Motor neuron (in vitro differentiated cells): ENCODE results near the gene C19orf25. TPM values are rescaled to one million over a fixed set of nuclear protein-coding genes. Genes with fewer than 3 reads are reported as not detected.

Experiments
- ATAC-seq, 8 experiments: fragments of 200-7000 bp; cut with Tn5 transposase; replicated peaks in 6 of 8; 2 replicates each; pipeline ENCODE4 v1.8.0; 2021; ENCODE audit warnings: mild to moderate bottlenecking in 8 of 8, moderate library complexity in 8 of 8
- H3K27ac ChIP-seq, 2 donors: fragments of 250-450 bp; sonication (Bioruptor Pico); 2 replicates each; pipeline ENCODE4 v1.9.0; 2021; ENCODE audit warnings: antibody characterized with exemption in 2 of 2, mild to moderate bottlenecking in 2 of 2, moderate library complexity in 1 of 2
- H3K4me1 ChIP-seq, 2 donors: fragments of 250-450 bp; sonication (Bioruptor Pico); replicated peaks in 1 of 2; 2 replicates each; pipeline ENCODE4 v1.6.1; 2021; ENCODE audit warnings: antibody characterized with exemption in 2 of 2, mild to moderate bottlenecking in 2 of 2, moderate library complexity in 1 of 2
- H3K4me3 ChIP-seq, 5 donors: fragments of 250-450 bp; sonication (Bioruptor Pico); 2 replicates each; pipeline ENCODE4 v1.9.0; 2021; ENCODE audit warnings: antibody characterized with exemption in 5 of 5, mild to moderate bottlenecking in 5 of 5, moderate library complexity in 4 of 5
- WGBS, 10 experiments: fragments of 450-650 bp; shearing (Covaris generic); methylation state at CpG; one replicate each; pipeline ENCODE4 v1.0.0; 2022; 5-methylcytosine and 5-hydroxymethylcytosine counted together
- in situ Hi-C, 9 experiments: fragments of 400-800 bp; cut with MboI; loops; one replicate each; pipeline ENCODE4 v1.15.0; 2021; ENCODE audit warnings: low sequenced_read_pairs in 9 of 9, low pct_unique_long_range_greater_than_20kb in 2 of 9; ENCODE audit not compliant: unreplicated experiment in 9 of 9
- total RNA-seq, 8 experiments: library from RNA; unstranded; fragments of 300-600 nt; gene quantifications; 2 replicates each; pipeline versions ENCODE4 v1.2.3 to v1.2.4, GENCODE V29; 2022

The C19orf25 gene
- total RNA-seq, 8 experiments from 2014 or later: 27.2 to 34.3 (median 32.7) TPM

- in situ Hi-C loops: no loop called here
- Histone ChIP-seq H3K4me1 (peaks cover 34 to 37% of the 10 kb centered on the region in 2 donors), H3K27ac (no peak overlapping the region), H3K4me3 (no peak overlapping the region)
- WGBS, 10 experiments: 10 to 78% methylated on average over 13 to 22 of the region's 49 CpGs; no CpG with 5 or more reads in 8 of the 10 experiments
- no peak for ATAC-seq
These were observed 10.7 kb downstream of the C19orf25 start for GRCh38 chr19:1468274-1468820.

- H3K4me3 ChIP-seq: no peak overlapping the region
- WGBS, 10 experiments: 1 to 71% (median 54%) methylated on average over 9 to 10 of the region's 92 CpGs; no CpG with 5 or more reads in 7 of the 10 experiments
- H3K27ac ChIP-seq: no peak overlapping the region
- peak in 1 of 8 experiments; percentile 10 for ATAC-seq
- peaks cover 27 to 31% of the 10 kb centered on the region in 2 donors for H3K4me1 ChIP-seq
- in situ Hi-C loops: no loop called here
These were observed 11.3 kb downstream of the C19orf25 start for GRCh38 chr19:1467490-1468273.

GRCh38 chr19:1467215-1467489 is 11.9 kb downstream of the C19orf25 start:
- ATAC-seq: no peak
- in situ Hi-C loops: no loop called here
- peaks cover 24 to 29% of the 10 kb centered on the region in 2 donors for H3K4me1 ChIP-seq
- no peak overlapping the region for H3K27ac ChIP-seq
- 0 to 42% methylated on average over 1 to 7 of the region's 36 CpGs; no CpG with 5 or more reads in 8 of the 10 experiments for WGBS, 10 experiments
- H3K4me3 ChIP-seq: no peak overlapping the region

GRCh38 chr19:1466461-1467214 is 12.4 kb downstream of the C19orf25 start:
- WGBS, 10 experiments: 11 to 100% (median 55%) methylated on average over 1 to 19 of the region's 70 CpGs; no CpG with 5 or more reads in 4 of the 10 experiments
- in situ Hi-C loops: no loop called here
- Histone ChIP-seq H3K4me1 (peaks cover 19 to 25% of the 10 kb centered on the region in 2 donors), H3K27ac (no peak overlapping the region), H3K4me3 (no peak overlapping the region)
- ATAC-seq: no peak

GRCh38 chr19:1466018-1466460 is 13.0 kb downstream of the C19orf25 start:
- WGBS, 10 experiments: 82 to 84% methylated on average over 8 to 20 of the region's 41 CpGs; no CpG with 5 or more reads in 8 of the 10 experiments

DNA sequence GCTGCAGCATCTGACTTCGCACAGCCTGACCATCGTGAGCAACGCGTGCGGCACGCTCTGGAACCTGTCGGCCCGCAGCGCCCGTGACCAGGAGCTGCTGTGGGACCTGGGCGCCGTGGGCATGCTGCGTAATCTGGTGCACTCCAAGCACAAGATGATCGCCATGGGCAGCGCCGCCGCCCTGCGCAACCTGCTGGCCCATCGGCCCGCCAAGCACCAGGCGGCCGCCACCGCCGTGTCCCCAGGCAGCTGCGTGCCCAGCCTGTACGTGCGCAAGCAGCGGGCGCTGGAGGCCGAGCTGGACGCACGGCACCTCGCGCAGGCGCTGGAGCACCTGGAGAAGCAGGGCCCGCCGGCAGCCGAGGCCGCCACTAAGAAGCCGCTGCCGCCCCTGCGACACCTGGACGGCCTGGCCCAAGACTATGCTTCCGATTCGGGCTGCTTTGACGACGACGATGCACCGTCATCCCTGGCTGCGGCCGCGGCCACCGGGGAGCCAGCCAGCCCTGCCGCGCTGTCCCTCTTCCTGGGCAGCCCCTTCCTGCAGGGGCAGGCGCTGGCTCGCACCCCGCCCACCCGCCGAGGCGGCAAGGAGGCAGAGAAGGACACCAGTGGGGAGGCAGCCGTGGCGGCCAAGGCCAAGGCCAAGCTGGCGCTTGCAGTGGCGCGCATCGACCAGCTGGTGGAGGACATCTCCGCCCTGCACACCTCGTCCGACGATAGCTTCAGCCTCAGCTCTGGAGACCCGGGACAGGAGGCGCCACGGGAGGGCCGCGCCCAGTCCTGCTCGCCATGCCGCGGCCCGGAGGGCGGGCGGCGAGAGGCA is 13.6 kb downstream of the C19orf25 start:
- Histone ChIP-seq H3K4me3 (no peak overlapping the region), H3K4me1 (peaks cover 6 to 14% of the 10 kb centered on the region in 2 donors), H3K27ac (no peak overlapping the region)
- in situ Hi-C loops: no loop called here
- peak in 2 of 8 experiments; percentile 3 to 41 for ATAC-seq
- 80 to 94% methylated on average over 4 to 7 of the region's 83 CpGs; no CpG with 5 or more reads in 8 of the 10 experiments for WGBS, 10 experiments

More at GRCh38 chr19:1466018-1466460, 13.0 kb downstream of the C19orf25 start:
- in situ Hi-C loops: no loop called here
- H3K4me1 ChIP-seq: peaks cover 13 to 19% of the 10 kb centered on the region in 2 donors
- no peak for ATAC-seq
- no peak overlapping the region for H3K4me3 ChIP-seq
- no peak overlapping the region for H3K27ac ChIP-seq

DNA sequence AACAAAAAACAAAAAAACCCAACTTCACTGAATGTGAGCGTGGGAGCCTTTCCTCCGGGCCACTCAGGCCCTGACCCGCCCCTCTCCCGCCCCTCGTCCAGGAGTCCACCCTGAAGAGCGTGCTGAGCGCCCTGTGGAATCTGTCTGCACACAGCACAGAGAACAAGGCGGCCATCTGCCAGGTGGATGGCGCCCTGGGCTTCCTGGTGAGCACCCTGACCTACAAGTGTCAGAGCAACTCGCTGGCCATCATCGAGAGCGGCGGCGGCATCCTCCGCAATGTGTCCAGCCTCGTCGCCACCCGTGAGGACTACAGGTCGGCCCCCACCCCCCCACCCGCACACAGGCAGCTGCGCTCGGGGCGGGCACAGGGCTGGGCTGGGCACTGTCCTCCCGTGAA is 17.2 kb downstream of the C19orf25 start:
- WGBS, 10 experiments: 100% methylated on average over 1 to 3 of the region's 24 CpGs; no CpG with 5 or more reads in 8 of the 10 experiments
- in situ Hi-C loops: no loop called here
- ATAC-seq: no peak
- no peak overlapping the region for H3K27ac ChIP-seq
- H3K4me3 ChIP-seq: no peak overlapping the region
- no peaks in the 10 kb centered on the region for H3K4me1 ChIP-seq

- in situ Hi-C loops: no loop called here
- WGBS, 10 experiments: 80% methylated on average over 3 of the region's 36 CpGs; no CpG with 5 or more reads in 9 of the 10 experiments
- H3K4me1 ChIP-seq: no peaks in the 10 kb centered on the region
- no peak overlapping the region for H3K4me3 ChIP-seq
- ATAC-seq: no peak
- H3K27ac ChIP-seq: no peak overlapping the region
These were observed 18.7 kb downstream of the C19orf25 start for GRCh38 chr19:1460033-1460995.

- no peaks in the 10 kb centered on the region for H3K4me1 ChIP-seq
- no peak for ATAC-seq
- 0 to 100% (median 83%) methylated on average over 1 to 5 of the region's 9 CpGs; no CpG with 5 or more reads in 2 of the 10 experiments for WGBS, 10 experiments
- in situ Hi-C loops: no loop called here
- no peak overlapping the region for H3K4me3 ChIP-seq
- no peak overlapping the region for H3K27ac ChIP-seq
These were observed 19.5 kb downstream of the C19orf25 start for GRCh38 chr19:1459479-1459878.

- WGBS, 10 experiments: 60 to 100% (median 93%) methylated on average over 1 to 7 of the region's 16 CpGs; no CpG with 5 or more reads in 6 of the 10 experiments
- H3K4me3 ChIP-seq: no peak overlapping the region
- H3K4me1 ChIP-seq: peaks cover 11 to 12% of the 10 kb centered on the region in 2 donors
- H3K27ac ChIP-seq: no peak overlapping the region
- ATAC-seq: no peak
- in situ Hi-C loops: no loop called here
These were observed 21.1 kb downstream of the C19orf25 start for GRCh38 chr19:1457892-1458291.

DNA sequence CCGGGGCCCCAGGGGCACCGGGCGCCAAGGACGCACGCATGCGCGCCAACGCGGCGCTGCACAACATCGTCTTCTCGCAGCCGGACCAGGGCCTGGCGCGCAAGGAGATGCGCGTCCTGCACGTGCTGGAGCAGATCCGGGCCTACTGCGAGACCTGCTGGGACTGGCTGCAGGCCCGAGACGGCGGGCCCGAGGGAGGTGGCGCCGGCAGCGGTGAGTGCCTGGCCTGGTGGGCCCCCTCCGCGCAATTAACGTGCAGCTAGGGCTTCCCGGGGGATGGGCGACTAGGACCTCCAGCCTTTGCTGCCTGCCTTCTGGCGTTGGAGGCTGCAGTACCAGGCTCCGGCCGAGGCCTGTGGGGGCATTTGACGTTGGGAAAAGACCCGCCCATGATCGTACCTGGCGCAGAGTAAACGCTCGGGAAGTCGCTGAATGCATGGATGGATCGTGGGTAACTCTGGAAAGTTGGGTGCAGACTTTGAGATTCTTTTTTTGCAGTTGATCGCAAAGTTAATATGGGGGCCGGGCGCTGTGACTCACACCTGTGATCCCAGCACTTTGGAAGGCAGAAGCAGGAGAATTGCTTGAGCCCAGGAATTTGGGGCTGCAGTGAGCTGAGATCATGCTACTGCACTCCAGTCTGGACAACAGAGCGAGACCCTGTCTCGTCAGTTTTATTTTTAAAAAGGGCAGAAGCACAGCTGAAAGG is 21.8 kb downstream of the C19orf25 start:
- Histone ChIP-seq H3K4me1 (peaks cover 14 to 19% of the 10 kb centered on the region in 2 donors), H3K4me3 (no peak overlapping the region), H3K27ac (no peak overlapping the region)
- no peak for ATAC-seq
- in situ Hi-C loops: no loop called here
- 24 to 83% (median 56%) methylated on average over 1 to 18 of the region's 48 CpGs; no CpG with 5 or more reads in 4 of the 10 experiments for WGBS, 10 experiments
